Posterior cingulate gyrus (tissue), 11 donors: ENCODE data around the gene ARHGEF11.

Experiments
- DNase-seq, 10 donors: peaks; one replicate each; pipeline versions ENCODE4 v3.0.0 to v3.0.0-alpha.2; 2020 to 2021; ENCODE audit warnings: mixed read lengths in 3 of 10
- intact Hi-C: fragments of 100-400 bp; cut with DNase I; formaldehyde crosslinking; loops from one replicate; pipeline ENCODE4 v1.15.1; 2023

Gene ARHGEF11

GRCh38 chr1:157006676-157007075 is 38.9 kb downstream of the ARHGEF11 start:
- intact Hi-C loops, result no loop called here
- peak in 1 of 10 donors; percentile 61 for DNase-seq

GRCh38 chr1:157005965-157006364 is 39.6 kb downstream of the ARHGEF11 start:
- DNase-seq, result no peak
- intact Hi-C loops, result no loop called here

GRCh38 chr1:157004806-157005205 is 40.7 kb downstream of the ARHGEF11 start:
- intact Hi-C loops, result no loop called here
- no peak for DNase-seq

GRCh38 chr1:157004327-157004726 is 41.2 kb downstream of the ARHGEF11 start:
- intact Hi-C loops, result no loop called here
- DNase-seq, result peak in 1 of 10 donors; percentile 24

GRCh38 chr1:157001304-157001703 is 44.2 kb downstream of the ARHGEF11 start:
- no peak for DNase-seq
- intact Hi-C loops, result no loop called here

GRCh38 chr1:157000686-157001085 is 44.9 kb downstream of the ARHGEF11 start:
- intact Hi-C loops, result no loop called here
- DNase-seq, result no peak

GRCh38 chr1:156999596-157000320 is 45.8 kb downstream of the ARHGEF11 start:
- no peak for DNase-seq
- intact Hi-C loops, result no loop called here

GRCh38 chr1:156998840-156999500 is 46.6 kb downstream of the ARHGEF11 start:
- intact Hi-C loops, result no loop called here
- no peak for DNase-seq

- no peak for DNase-seq
- intact Hi-C loops, result no loop called here
These were observed 47.2 kb downstream of the ARHGEF11 start for GRCh38 chr1:156998301-156998700.

- no peak for DNase-seq
- intact Hi-C loops, result no loop called here
These were observed 50.1 kb downstream of the ARHGEF11 start for GRCh38 chr1:156995412-156995811.

- intact Hi-C loops, result no loop called here
- DNase-seq, result no peak
These were observed 51.3 kb downstream of the ARHGEF11 start for GRCh38 chr1:156994277-156994676.

- DNase-seq, result no peak
- intact Hi-C loops, result no loop called here
These were observed 52.0 kb downstream of the ARHGEF11 start for GRCh38 chr1:156993426-156994147.

GRCh38 chr1:156992215-156992614 is 53.3 kb downstream of the ARHGEF11 start:
- intact Hi-C loops, result no loop called here
- no peak for DNase-seq

- no peak for DNase-seq
- intact Hi-C loops, result no loop called here
These were observed 57.8 kb downstream of the ARHGEF11 start for GRCh38 chr1:156987715-156988114.

GRCh38 chr1:156980551-156980950 is 65.0 kb downstream of the ARHGEF11 start:
- intact Hi-C loops, result no loop called here
- no peak for DNase-seq

- intact Hi-C loops, result no loop called here
- no peak for DNase-seq
These were observed 70.5 kb downstream of the ARHGEF11 start for GRCh38 chr1:156975084-156975483.

- no peak for DNase-seq
- intact Hi-C loops, result no loop called here
These were observed 72.1 kb downstream of the ARHGEF11 start for GRCh38 chr1:156973417-156973816.

- intact Hi-C loops, result no loop called here
- no peak for DNase-seq
These were observed 75.5 kb downstream of the ARHGEF11 start for GRCh38 chr1:156970017-156970416.

GRCh38 chr1:156969496-156969895 is 76.0 kb downstream of the ARHGEF11 start:
- intact Hi-C loops, result no loop called here
- DNase-seq, result no peak

GRCh38 chr1:156964441-156964840 is 81.1 kb downstream of the ARHGEF11 start:
- intact Hi-C loops, result no loop called here

GRCh38 chr1:156963621-156964020 is 81.9 kb downstream of the ARHGEF11 start:
- no peak for DNase-seq
- intact Hi-C loops, result no loop called here

More at GRCh38 chr1:156964441-156964840, 81.1 kb downstream of the ARHGEF11 start:
- no peak for DNase-seq
